Measurements from ENCODE around the gene PTGES3.

Gene PTGES3

GRCh38 chr12:56622535-56622934 is 65.5 kb downstream of the PTGES3 start:
- no peak for DNase-seq

DNA sequence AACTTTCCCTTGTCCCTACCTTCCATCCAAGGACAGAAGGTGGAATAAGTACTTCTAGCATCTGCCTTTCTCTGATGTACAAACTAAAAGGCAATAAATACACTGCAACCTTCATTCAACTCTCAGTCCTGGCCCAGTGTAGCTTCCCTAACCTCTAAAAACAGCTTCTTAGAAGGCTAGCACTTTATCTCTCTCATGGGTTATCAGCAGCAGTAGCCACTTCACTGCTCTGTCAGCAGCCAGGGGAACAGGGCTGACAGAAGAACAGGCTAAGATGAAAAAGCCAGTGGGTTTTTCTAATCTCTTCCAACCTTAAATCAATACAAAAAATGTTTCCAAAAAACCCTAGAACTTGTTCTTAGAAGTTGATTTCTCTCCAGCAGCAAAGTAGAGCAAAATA is 71.2 kb downstream of the PTGES3 start:
- DNase-seq = no peak

DNA sequence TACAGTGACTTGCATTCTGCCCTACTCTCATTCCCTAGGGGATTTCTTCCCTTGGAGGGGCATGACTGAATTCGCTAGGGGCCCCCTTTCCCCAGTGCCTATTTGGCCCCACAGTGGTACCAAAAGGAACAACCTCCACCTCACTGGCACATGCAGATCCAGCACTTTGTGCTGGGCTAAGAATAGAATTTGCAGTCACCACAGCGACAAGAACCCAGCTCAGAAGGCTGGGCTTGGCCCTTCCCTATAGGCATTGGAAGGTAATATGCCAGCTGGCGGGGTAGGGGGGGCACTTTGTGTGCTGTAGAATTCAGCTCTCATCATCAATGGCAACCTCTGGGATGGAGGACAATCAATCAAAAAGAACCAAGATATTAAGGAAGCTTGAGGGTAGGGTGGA is 71.8 kb downstream of the PTGES3 start:
- no peak for DNase-seq

- no peak for DNase-seq
Measured at GRCh38 chr12:56614627-56615026, 73.5 kb downstream of the PTGES3 start.
